Measurements from ENCODE around the gene GPC5. TPM values are rescaled to one million over a fixed set of nuclear protein-coding genes. Genes with fewer than 3 reads are reported as not detected.

GPC5 gene
- total and polyA plus RNA-seq, 9 of the 15 experiments (the other 6 are each of a cell fraction or from before 2014, with no cell fraction given), result 0.18 to 0.27 TPM; not detected in 7

- TF ChIP-seq ZNF507 (tag; conservative IDR thresholded peaks at IDR 0.05) (peak; percentile 16; the same call in 1 of the 2 replicates), ZNF212 (CRISPR knock-in tag; IDR thresholded peaks at IDR 0.05) (no peak), ZNF174 (CRISPR knock-in tag; IDR thresholded peaks at IDR 0.05) (peak; percentile 30; the same call in 1 of the 2 replicates), ZNF347 (CRISPR knock-in tag; IDR thresholded peaks at IDR 0.05; ENCODE audit: low read depth) (no peak), KHSRP (IDR thresholded peaks at IDR 0.05) (no peak), ZNF449 (CRISPR knock-in tag; IDR thresholded peaks at IDR 0.05) (0 out of 2 replicates have a peak, but pooled peaks have one; percentile 35), TFAM (CRISPR knock-in tag; conservative IDR thresholded peaks at IDR 0.05) (0 out of 2 replicates have a peak, but pooled peaks have one; percentile 59), PPARD (CRISPR knock-in tag; IDR thresholded peaks at IDR 0.05) (0 out of 2 replicates have a peak, but pooled peaks have one; percentile 43), MYC (IDR thresholded peaks at IDR 0.05; ENCODE audit: low read depth, low read length) (no peak), MYC (CRISPR knock-in tag; IDR thresholded peaks at IDR 0.05; ENCODE audit: borderline replicate concordance, low read depth) (no peak), HNRNPLL (IDR thresholded peaks at IDR 0.05; ENCODE audit: low read depth, low read length, poor library complexity, severe bottlenecking) (no peak), ZFP30 (CRISPR knock-in tag; IDR thresholded peaks at IDR 0.05; ENCODE audit: borderline replicate concordance) (no peak), RFX7 (CRISPR knock-in tag; IDR thresholded peaks at IDR 0.05) (no peak), KDM2B (CRISPR knock-in tag; IDR thresholded peaks at IDR 0.05) (no peak), ZFPM2 (CRISPR knock-in tag; IDR thresholded peaks at IDR 0.05) (no peak)
- TF ChIP-seq, protein P1, sequence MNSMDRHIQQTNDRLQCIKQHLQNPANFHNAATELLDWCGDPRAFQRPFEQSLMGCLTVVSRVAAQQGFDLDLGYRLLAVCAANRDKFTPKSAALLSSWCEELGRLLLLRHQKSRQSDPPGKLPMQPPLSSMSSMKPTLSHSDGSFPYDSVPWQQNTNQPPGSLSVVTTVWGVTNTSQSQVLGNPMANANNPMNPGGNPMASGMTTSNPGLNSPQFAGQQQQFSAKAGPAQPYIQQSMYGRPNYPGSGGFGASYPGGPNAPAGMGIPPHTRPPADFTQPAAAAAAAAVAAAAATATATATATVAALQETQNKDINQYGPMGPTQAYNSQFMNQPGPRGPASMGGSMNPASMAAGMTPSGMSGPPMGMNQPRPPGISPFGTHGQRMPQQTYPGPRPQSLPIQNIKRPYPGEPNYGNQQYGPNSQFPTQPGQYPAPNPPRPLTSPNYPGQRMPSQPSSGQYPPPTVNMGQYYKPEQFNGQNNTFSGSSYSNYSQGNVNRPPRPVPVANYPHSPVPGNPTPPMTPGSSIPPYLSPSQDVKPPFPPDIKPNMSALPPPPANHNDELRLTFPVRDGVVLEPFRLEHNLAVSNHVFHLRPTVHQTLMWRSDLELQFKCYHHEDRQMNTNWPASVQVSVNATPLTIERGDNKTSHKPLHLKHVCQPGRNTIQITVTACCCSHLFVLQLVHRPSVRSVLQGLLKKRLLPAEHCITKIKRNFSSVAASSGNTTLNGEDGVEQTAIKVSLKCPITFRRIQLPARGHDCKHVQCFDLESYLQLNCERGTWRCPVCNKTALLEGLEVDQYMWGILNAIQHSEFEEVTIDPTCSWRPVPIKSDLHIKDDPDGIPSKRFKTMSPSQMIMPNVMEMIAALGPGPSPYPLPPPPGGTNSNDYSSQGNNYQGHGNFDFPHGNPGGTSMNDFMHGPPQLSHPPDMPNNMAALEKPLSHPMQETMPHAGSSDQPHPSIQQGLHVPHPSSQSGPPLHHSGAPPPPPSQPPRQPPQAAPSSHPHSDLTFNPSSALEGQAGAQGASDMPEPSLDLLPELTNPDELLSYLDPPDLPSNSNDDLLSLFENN (IDR thresholded peaks at IDR 0.05; ENCODE audit: low read depth in 2 of 2, low read length in 2 of 2), result no peak
- TF ChIP-seq, protein P2, sequence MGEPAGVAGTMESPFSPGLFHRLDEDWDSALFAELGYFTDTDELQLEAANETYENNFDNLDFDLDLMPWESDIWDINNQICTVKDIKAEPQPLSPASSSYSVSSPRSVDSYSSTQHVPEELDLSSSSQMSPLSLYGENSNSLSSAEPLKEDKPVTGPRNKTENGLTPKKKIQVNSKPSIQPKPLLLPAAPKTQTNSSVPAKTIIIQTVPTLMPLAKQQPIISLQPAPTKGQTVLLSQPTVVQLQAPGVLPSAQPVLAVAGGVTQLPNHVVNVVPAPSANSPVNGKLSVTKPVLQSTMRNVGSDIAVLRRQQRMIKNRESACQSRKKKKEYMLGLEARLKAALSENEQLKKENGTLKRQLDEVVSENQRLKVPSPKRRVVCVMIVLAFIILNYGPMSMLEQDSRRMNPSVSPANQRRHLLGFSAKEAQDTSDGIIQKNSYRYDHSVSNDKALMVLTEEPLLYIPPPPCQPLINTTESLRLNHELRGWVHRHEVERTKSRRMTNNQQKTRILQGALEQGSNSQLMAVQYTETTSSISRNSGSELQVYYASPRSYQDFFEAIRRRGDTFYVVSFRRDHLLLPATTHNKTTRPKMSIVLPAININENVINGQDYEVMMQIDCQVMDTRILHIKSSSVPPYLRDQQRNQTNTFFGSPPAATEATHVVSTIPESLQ (CRISPR knock-in tag; IDR thresholded peaks at IDR 0.05), result no peak
- TF ChIP-seq, protein P3, sequence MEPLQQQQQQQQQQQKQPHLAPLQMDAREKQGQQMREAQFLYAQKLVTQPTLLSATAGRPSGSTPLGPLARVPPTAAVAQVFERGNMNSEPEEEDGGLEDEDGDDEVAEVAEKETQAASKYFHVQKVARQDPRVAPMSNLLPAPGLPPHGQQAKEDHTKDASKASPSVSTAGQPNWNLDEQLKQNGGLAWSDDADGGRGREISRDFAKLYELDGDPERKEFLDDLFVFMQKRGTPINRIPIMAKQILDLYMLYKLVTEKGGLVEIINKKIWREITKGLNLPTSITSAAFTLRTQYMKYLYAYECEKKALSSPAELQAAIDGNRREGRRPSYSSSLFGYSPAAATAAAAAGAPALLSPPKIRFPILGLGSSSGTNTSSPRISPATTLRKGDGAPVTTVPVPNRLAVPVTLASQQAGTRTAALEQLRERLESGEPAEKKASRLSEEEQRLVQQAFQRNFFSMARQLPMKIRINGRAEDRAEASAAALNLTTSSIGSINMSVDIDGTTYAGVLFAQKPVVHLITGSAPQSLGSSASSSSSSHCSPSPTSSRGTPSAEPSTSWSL (CRISPR knock-in tag; IDR thresholded peaks at IDR 0.05; ENCODE audit: borderline replicate concordance), result no peak
These were observed 1215.5 kb downstream of the GPC5 start (continued) for GRCh38 chr13:92613921-92614320.
